ENCODE results near the gene NDUFA13.

DNA sequence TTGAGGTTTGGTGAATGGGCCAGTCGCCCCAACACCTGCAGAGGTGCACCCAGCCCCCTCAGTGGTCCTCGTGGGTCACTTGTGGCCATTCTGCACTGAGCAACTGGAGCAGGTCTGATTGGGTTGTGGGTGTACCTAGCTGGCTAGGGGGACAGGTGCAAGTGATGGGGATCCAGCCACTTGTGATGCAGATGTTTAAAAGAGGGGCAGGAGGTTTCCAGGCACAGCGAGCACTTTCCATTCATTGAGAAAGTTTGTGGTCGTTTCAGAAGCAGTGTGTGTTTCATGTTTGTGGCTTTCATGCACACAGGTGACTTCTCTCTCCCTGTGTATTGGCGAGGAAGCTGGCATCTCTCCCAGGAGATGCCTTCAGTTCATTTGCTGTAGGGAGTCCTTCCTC, 35.3 kb upstream of the NDUFA13 start:
- no peak for TF ChIP-seq ZNF660 (tag by site-specific recombination; IDR thresholded peaks at IDR 0.05)
- TF ChIP-seq SP2 (tag by site-specific recombination; IDR thresholded peaks at IDR 0.05), result no peak
- TF ChIP-seq, protein P1, sequence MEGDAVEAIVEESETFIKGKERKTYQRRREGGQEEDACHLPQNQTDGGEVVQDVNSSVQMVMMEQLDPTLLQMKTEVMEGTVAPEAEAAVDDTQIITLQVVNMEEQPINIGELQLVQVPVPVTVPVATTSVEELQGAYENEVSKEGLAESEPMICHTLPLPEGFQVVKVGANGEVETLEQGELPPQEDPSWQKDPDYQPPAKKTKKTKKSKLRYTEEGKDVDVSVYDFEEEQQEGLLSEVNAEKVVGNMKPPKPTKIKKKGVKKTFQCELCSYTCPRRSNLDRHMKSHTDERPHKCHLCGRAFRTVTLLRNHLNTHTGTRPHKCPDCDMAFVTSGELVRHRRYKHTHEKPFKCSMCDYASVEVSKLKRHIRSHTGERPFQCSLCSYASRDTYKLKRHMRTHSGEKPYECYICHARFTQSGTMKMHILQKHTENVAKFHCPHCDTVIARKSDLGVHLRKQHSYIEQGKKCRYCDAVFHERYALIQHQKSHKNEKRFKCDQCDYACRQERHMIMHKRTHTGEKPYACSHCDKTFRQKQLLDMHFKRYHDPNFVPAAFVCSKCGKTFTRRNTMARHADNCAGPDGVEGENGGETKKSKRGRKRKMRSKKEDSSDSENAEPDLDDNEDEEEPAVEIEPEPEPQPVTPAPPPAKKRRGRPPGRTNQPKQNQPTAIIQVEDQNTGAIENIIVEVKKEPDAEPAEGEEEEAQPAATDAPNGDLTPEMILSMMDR (tag by site-specific recombination; IDR thresholded peaks at IDR 0.05), result no peak
- no peak for TF ChIP-seq KLF16 (tag by site-specific recombination; IDR thresholded peaks at IDR 0.05)
- no peak for TF ChIP-seq ZNF274 (IDR thresholded peaks at IDR 0.05; ENCODE audit: low read length)
- TF ChIP-seq ZNF274 (tag by site-specific recombination; IDR thresholded peaks at IDR 0.05; ENCODE audit: borderline replicate concordance), result no peak
- no peak for TF ChIP-seq BCL11B (tag by site-specific recombination; IDR thresholded peaks at IDR 0.05; ENCODE audit: low read depth)
- TF ChIP-seq, protein P2, sequence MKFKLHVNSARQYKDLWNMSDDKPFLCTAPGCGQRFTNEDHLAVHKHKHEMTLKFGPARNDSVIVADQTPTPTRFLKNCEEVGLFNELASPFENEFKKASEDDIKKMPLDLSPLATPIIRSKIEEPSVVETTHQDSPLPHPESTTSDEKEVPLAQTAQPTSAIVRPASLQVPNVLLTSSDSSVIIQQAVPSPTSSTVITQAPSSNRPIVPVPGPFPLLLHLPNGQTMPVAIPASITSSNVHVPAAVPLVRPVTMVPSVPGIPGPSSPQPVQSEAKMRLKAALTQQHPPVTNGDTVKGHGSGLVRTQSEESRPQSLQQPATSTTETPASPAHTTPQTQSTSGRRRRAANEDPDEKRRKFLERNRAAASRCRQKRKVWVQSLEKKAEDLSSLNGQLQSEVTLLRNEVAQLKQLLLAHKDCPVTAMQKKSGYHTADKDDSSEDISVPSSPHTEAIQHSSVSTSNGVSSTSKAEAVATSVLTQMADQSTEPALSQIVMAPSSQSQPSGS (tag by site-specific recombination; IDR thresholded peaks at IDR 0.05; ENCODE audit: low read depth), result no peak
- TF ChIP-seq ZNF404 (tag by site-specific recombination; IDR thresholded peaks at IDR 0.05), result no peak
- TF ChIP-seq MZF1 (tag by site-specific recombination; IDR thresholded peaks at IDR 0.05; ENCODE audit: borderline replicate concordance), result no peak
- TF ChIP-seq ZNF624 (tag by site-specific recombination; IDR thresholded peaks at IDR 0.05), result no peak
- TF ChIP-seq FEZF1 (tag by site-specific recombination; IDR thresholded peaks at IDR 0.05), result no peak
- TF ChIP-seq, protein P3, sequence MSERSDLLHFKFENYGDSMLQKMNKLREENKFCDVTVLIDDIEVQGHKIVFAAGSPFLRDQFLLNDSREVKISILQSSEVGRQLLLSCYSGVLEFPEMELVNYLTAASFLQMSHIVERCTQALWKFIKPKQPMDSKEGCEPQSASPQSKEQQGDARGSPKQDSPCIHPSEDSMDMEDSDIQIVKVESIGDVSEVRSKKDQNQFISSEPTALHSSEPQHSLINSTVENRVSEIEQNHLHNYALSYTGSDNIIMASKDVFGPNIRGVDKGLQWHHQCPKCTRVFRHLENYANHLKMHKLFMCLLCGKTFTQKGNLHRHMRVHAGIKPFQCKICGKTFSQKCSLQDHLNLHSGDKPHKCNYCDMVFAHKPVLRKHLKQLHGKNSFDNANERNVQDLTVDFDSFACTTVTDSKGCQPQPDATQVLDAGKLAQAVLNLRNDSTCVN (tag by site-specific recombination; optimal IDR thresholded peaks at IDR 0.05), result no peak
- TF ChIP-seq ZNF302 (tag by site-specific recombination; IDR thresholded peaks at IDR 0.05; ENCODE audit: low read depth), result no peak
